LHCN-M2 (cell line): ENCODE data around the gene MCRIP1. TPM values are rescaled to one million over a fixed set of nuclear protein-coding genes. Genes with fewer than 3 reads are reported as not detected.
A peak's percentile ranks its signal among the peaks of the same experiment; 100 is the strongest.

Experiments used
- DNase-seq: peaks from one replicate; pipeline ENCODE4 v3.0.0-alpha.2; 2012; ENCODE audit warnings: low read depth
- polyA plus RNA-seq: library from polyadenylated mRNA; unstranded; fragments of >200 nt; gene quantifications from one replicate; pipeline ENCODE4 v1.2.1, GENCODE V29; 2012; ENCODE audit warnings: missing spikeins
- total RNA-seq: library from RNA; depleted of rRNA; stranded (reverse); fragments of >200 nt; gene quantifications from 2 replicates; pipeline ENCODE4 v1.2.3, GENCODE V29; 2014; rRNA removed

MCRIP1 gene, protein sequence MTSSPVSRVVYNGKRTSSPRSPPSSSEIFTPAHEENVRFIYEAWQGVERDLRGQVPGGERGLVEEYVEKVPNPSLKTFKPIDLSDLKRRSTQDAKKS
- total RNA-seq = 106 TPM in 2 replicates
- 141 TPM for polyA plus RNA-seq

DNA sequence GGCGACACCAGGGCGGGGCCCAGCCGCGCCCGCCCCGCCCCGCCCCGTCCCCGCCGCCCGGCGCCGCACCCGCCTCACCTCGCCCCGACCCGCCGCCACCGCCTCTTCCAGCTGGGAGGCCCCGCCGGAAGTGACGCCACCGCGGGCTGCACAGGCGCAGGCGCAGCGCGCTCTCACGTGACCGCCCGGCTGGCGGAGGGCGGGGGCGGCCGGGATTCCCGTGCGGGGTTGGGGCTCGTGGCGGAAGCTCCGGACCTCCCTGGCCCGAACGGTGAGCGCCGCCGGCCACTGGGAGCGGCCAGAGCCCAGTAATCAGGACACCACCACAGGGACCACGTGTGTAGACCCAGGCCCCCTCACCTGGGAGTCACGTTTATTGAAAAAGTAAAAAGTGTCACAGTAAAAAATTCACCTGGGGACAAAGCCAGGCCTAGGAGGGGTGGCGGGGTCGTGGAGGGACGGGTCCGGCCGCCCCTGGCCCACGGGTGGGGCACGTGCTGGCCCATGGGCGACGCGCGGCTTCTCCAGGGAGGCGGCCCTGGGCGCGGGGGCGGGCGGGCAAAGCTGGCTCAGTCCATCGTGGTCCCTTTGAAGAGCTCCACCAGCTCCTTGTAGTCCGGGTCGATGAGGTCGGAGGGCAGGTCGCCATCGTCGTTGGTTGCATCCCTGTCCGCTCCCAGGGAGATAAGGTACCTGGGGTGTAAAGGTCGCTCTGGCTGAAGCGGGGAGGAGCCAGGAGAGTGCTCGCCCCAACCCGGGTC lies at the start of gene MCRIP1:
TSS of gene MCRIP1 (minus strand) at position 132 of the 761 bp plus-strand sequence. CDS start 8,785 bp downstream, outside the sequence.
- peak; percentile 87 for DNase-seq

DNA sequence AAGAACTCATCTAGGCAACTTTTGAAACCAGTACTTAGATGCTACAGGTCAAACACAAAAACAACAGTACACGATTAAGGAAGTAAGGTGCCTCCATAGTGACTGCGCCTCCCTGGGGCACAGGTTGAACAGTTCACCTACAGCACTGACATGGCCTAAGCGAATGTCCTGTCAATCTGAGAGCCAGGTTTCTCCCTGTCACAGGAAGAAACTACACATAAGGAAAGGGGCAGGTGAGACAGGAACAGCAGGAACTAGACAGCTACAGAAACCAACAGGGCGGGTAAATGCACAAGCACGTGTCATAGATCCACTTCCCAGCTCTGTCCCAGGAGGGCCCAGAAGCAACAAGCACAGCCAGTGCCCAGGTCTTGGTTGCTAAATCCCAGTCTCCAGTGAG lies 46.0 kb upstream of the MCRIP1 start:
- DNase-seq = no peak

DNA sequence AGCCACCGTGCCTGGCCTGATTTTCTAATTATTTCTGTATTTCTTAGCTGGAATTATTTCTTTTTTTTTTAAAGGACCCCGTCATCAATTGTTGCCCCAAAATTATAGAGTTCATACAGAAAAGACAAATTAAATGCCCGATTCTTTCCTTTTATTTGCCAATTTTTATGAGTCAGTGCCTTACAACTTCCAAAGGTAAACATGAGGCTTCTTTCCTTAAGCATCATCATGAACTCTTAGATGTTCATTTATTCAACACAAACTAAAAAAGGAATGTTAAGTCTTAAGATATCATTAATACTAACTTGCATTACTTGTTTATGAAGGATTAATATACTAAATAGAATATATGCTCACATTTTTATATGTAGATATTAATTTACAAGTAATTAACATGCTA lies 45.2 kb upstream of the MCRIP1 start:
- no peak for DNase-seq

DNA sequence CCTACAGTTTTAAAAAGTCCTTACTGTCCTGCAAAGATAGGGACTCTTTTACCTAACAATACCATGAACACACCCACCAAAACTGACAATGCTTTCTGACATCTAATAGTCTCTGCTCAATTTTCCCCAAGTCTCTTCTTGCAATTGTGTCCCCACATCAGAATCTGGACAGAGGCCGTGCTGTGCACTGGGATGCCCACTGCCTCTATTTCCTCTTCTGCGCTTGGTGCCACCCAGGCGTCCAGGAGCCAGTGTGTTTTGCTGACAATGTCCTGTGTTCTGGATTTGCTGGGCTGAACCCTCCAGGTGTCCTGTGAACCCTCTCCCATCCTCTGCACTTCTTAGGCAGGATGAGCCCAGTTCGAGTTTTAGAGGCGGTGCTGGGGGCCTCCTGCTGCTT lies 44.5 kb upstream of the MCRIP1 start:
- no peak for DNase-seq

DNA sequence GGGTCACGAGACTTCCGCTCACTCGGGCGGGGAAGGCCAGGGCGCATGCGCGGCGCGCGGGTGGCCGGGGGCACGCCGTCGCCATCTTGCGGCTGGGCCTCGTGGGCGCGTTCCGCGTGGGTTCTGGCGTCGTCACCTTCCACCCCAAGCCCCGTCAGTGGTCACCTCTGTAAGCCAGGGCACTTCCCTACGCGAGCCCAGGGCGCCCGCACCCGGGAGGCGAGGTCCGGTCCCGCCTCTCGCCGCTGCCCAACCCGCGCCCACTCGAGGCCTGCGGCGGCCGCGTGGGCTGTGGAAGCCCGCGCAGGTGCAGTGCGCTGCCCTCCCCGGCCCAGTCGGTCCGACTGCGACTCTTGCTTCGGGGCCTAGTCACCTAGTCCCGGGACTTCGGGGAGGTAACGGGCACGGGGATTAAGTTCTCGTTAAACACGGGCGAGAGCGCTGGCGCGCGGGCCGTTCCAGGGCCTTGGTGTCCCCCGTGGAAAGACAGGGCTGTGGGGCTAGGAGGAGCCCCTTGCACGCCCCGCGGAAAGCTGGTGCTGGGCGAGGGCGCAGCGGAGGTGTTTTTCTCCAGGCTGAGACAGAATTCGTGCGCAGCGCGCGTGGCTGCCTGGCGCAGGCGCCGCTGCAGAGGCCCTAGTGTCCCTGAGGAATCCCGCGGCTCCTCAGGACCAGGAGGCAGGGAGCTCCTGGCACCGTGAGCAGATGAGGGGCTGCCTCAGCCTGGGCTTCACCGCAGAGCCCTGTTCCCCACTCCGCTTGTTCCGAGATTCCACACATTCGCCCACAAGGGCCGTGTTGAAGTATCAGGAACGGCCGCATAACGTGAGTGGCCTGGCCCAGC lies 38.5 kb upstream of the MCRIP1 start:
- DNase-seq = peak; percentile 84

DNA sequence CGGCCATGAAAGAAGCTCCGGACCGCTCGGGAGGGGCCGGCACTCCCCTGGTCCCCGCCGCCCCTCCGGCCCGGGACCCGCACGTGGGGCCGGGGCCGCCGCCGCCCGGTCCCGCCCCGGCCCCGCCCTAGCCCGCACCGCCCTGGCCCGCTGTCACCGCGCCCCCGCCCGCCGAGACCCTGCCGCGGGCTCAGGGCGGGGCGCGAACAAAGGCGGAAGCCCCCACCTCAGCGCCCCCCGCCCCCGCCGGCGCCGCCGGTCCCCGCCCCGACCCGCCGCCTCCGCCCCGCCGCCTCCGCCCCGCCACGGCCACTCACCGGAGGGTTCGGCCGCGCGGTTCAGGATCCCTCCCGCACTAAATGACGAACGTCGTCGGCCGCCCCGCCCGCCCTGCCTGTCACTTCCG lies 37.9 kb upstream of the MCRIP1 start, which contains the start of gene ARHGDIA:
TSS of gene ARHGDIA (minus strand) at position 357 of the 406 bp plus-strand sequence. CDS start 1,407 bp downstream, outside the sequence.
- no peak for DNase-seq

DNA sequence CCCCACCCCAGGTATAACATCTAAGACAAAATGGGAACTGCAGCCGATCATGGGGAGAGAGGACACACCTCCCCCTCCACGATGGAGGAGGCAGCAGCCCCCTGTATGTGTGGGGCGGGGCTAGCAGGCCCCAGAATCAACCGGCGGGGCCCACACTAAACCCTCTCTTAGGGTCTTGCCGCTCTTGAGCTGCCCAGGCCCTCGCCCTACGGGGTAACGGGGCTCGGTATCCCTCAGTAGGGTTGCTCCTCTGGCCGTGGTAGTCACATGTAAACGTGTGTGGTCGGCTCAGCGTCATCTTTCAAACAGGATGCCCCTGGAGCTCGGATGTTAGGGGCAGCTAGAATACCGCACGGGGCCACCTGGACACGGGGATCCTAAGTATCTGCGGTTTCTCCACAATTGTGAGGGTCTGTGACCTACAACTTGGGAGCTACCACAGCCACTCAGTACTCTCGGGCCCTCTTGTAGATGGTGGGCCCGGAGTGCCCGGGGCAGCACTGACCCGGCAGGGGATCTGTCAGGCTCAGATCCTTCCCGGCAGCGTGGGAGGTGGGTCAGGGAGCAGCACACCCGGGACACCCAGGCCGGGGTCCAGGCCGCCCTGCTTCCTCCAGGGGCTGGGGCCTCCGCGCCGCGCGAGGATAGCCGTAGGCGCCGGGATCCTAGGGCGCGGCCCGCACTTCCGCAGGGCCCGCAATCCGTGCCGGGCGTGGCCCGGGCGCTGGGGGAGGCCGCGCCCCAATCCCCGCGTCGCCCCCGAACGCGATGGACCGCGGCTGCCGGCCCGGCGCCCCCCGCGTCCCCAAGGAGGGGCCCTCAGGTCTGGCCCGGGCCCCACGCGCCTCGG lies 37.3 kb upstream of the MCRIP1 start:
- peak; percentile 56 for DNase-seq

DNA sequence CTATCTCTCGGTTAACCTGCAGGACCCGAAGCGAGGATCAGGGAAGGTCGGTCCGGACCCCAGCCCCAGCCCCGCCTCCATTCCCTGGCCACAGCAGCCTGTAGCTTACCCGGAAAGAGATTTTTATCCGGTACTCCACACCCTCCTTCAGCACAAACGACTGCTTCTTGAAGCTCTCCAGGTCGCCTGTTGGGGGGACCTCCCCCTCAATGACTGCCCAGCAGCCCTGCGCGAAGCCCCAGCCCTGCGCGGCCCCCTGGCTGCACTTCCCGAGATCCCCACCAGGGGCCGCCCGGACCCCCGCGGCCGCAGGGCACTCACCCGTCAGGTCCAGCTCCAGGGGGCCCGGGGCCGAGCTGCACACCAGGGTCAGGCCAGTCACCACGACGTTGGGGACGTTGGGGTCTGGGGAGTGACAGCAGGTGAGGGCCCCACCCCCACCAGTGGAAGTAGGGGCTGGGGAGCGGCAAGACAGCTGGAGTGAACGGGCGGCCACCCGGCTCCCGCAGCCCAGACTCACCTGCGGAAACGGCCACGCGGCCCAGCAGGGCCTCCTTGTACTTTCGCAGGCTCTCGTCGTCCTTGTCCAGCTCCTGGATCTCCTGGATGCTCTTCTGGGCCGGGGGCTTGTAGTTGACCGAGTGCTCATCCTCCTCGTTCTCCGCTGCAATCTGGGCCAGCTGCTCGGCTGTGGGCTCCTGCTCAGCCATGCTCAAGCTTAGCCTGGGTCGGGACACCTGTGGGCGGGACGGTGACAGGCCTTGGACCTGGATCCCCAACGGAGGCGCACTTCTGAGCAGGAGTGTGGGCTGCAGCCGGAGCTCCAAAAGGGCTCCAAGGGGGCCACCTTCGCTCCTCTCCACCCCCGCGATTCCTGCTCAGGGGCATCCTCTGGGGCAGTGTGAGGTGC lies 36.4 kb upstream of the MCRIP1 start:
- DNase-seq = peak; percentile 36

DNA sequence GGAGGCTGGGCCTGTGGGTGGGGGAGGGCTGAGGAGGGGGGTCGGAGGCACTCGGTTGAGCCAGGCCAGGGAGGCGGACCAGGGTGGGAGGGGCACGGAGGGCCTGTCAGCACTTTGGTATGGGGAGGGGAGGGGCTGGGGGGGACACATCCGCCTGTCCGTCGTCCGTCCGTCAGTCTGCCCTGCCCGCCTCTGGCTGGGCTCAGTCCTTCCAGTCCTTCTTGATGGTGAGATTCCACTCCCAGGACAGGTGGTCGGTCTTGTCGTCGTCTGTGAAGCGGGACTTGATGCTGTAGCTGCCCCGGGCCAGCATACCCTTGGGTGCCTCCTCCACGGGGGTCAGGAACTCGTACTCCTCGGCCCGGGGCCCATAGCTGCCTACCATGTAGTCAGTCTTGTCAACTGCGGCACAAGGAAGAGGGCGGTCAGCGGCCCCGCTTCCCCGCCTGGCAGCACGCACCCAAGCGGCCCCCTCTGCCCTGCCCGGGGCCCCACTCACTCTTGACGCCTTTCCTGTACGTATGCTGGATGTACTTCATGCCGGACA lies 35.7 kb upstream of the MCRIP1 start:
- peak; percentile 86 for DNase-seq

DNA sequence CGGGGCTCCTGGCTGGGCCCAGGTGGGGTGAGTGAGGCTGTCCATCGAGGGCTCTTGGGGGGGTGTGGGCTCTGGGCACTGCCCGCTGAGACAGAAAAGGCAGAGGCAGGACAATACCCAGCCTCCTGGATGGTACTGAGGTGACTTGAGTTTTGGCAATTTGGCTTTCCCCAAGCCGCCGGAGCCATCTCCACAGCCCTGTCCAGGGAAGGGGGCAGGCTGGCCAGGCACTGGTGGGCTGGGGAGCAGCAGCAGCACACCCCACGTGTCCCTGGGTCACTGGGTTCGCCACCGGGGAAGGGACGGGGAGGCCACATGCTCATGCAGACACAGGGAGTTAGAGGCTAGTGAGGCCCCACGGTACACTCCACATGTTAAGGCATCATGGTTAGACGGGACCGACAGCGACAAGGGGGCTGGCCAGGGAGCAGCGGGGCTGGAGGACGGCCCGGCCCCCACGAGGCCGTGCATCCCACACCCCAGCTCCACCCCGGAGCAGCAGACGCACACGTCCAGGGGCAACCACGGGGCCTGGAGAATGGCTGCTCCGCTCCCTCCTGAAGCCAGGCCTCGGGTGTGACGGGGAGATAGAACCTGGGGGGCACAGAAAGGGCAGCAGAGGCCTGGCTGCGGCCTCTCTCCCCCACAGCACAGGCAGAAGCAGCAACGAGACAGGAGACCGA lies 35.0 kb upstream of the MCRIP1 start:
- no peak for DNase-seq

DNA sequence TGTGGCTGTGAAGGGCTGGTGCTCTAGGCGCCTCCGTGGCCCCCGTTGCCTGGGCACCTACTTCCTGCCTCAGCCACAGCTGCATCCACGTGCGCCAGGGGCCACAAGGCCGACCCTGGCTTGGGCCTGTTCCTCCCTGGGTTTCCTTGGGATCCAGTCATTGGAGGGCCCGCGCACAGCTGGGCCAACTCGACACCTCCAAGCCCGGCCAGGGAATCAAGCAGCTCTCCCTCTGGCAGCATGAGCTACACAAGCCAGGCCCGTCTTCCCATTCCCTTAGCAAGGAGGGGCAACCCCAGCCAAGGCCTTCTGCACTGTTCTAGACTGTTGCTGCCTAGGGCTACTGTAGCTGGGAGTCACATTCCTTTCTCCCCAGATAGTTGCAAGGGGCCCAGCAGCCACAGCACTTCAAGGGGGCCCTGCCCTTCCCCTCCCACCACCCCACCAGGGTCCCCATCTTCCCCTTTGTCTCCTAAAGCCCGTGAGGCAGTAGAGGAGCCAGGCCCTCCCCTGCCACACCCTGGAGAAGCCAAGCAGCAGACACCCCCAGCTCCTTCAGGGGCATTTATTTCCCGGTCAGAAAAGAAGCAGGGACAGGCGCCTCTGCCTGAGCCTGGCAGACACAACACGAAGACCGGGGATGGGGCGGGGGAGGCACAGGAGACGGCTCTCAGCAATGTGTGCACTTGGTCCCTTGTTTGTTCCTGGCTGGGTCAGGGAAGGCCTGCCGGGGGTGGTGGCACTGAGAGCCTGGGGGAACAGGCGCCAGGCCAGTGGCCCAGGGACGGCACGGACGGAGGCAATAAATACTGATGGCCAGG lies 34.3 kb upstream of the MCRIP1 start:
- peak; percentile 56 for DNase-seq

DNA sequence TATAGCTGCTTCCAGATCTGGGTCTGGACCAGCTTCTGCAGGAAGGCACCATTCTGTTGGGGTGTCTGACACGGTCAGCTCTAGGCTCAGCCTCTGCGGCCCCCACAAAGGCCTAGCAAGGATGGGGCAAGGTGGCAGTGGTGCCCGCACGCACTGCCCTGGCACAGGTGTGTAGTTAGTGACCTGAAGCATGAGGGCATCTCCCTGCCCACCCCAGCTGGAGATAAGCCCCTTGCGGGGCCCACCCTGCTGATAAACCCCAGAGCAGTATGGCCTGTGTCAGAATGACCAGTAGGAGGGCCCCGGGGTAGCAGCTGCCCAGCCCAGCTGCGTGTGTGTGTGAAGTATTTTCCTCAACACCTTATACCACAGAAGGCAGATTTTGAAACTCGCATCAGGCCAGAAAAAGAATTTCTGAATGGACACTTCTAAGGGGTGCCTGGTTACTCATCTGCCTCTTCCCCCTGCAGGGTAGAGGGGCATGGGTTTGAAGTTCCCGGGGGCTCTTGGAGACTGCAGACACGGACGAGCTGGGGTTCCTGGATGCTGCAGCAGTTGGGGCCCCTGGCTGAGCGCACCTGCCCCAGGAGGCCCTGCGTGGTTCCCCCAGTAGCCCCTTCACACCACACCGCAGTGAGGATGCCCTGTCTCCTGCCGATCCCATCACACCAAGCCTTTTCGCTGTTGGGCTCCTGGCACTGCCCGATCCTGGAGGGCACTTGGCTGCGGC lies 33.5 kb upstream of the MCRIP1 start:
- peak; percentile 51 for DNase-seq

DNA sequence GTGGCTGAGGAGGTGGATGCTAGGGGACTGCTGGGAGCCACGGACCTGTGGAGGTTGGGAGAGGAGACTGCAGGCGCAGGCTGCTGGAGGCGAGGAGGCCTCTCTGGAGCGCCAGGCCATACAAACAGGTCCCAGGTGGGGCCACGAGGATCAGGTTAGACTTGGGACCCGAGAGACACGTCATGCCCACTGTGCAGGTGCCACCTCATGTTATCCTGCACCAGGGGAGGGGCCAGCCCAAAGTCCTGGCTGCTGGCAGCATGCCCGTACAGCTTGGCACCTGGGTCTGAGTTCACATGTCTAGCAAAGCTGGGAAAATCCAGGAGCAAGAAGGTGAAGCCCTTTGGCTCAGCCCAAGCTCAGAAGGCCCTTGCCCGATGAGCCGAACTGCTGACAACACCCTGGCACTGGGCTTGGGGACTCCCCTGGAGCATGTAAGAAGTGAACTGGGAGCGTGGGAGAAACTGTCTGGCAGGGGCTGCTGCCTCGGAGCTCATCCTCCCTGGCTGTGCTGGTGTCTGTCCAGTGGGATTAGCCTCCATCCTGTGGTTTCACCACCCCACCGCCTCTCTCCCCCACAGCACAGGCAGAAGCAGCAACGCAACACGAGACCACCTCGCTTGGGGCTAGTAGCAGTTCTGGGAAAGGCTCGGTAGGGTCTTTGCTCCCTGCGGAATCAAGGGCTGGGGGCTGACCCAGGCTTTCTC lies 32.8 kb upstream of the MCRIP1 start:
- DNase-seq = no peak

DNA sequence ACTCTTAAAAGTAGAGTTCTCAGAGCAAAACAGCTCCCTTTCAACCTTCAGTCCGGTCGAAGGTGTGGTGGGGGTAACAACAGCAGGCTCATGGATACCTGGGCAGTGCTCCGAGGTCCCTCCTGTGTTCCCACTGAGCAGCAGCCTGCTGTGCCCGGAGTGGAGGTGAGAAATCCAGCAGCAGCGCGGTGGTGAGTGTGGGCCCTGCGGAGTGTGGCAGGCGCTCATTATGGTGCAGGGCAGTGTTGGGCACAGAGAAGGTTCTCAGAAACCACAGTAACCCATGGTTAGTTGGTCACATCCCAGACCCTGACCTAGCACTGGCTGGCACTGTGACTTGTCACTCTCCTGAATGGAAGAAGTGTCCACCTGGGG lies 32.3 kb upstream of the MCRIP1 start:
- DNase-seq = no peak

DNA sequence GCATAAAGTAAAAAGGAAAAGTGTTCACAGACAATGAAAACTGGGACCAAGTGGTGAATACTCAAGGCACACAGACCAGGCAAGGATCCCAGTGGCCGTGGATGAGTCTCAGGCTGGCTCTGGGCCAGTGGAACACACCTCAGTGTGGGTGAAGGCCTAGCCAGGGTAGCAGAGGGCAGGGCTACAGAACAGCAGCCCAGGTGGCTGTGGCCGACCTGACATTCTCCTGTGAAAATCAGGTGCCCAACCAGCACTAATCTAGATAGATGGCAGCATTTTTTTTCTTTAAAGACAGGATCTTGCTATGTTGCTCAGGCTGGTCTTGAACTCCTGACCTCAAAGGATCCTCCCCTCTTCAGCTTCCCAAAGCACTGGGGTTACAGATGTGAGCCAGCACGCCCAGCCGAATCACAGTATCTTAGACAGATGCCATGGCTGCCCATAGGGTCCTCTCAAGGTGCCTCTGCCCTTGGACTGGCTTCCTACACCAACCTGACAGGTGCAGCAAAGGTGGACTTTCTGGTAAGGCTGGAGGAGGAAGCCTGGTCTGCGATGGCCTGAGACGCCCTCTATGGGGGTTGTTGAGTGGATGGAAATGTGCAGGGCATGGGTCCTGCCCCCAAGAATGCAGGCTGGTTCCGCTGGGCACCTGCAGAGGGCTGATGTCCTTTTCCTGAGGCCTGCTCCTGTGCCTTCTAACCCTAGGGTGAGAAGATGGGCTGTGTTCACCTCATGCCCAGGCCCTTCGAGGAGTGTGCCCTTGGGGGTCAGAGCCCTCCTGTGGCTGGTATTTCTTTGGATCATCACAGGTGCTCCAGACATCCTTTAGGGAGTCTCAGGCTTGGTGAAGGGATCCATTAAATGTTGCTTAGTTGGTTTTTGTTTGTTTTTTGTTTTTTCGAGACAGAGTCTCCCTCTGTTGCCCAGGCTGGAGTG lies 31.0 kb upstream of the MCRIP1 start:
- DNase-seq = no peak

DNA sequence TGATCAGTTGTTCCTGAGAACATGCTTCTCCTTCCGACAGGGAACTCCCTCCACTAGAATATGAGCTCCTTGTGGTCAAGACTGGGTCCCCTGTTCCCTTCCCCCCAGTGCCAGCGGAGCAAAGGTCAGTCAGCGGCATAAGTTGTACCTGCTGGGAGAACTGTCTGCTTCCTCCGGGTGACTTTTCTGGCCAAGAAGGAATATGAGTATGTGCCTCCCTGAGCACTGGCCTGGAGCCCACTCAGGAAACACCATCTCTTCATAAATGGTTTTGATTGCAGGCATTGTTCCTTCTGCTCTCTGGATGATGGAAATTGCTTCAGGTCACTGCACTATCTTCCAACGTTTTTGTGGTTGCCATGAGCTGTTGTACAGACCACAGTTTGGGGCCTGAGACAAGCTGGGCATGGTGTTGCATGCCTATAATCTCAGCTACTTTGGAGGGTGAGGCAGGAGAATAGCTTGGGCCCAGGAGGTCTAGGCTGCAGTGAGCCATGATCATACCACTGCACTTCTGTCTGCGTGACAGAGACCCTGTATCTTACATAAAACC lies 30.1 kb upstream of the MCRIP1 start:
- no peak for DNase-seq
